Loucy (cell line): ENCODE measurements around the gene ADGRE2.

Experiments used
- EZH2phosphoT487 ChIP-seq: fragments of 200-600 bp; IDR thresholded peaks from 2 replicates; pipeline ENCODE4 v1.6.1; 2018; ENCODE audit warnings: antibody characterized with exemption, mild to moderate bottlenecking, moderate library complexity, borderline replicate concordance
- TF ChIP-seq, protein P1 (sequence below): fragments of 200-600 bp; sonication (generic); conservative IDR thresholded peaks from 2 replicates; pipeline ENCODE4 v1.5.1; 2014; ENCODE audit warnings: mild to moderate bottlenecking, antibody characterized with exemption, low read length

DNA sequence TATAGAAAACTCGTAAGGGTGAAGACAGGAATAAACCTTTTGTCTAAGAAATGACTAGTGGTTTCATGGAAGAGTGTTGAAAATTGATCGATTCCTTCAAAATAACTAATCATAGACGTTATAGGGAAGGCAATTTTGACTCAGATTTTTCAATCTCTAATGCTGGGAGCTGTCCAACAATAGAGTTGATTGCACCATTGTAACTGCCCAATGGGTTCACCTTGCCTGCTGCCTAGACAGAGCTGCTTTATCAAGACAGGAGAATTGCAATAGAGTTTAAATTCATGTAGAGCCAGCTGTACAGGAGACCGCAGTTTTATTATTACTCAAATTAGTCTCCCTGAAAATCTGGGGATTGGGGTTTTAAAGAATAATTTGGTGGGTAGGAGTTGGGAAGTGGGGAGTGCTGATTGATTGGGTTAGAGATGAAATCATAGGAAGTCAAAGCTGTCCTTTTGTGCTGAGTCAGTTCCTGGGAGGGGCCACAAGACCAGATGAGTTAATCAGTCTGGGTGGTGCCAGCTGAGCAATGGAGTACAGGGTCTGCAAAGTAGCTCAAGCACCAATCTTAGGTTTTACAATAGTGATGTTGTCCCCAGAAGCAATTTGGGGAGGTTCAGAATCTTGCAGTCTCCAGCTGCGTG is 16.8 kb upstream of the ADGRE2 start:
- TF ChIP-seq, protein P1, sequence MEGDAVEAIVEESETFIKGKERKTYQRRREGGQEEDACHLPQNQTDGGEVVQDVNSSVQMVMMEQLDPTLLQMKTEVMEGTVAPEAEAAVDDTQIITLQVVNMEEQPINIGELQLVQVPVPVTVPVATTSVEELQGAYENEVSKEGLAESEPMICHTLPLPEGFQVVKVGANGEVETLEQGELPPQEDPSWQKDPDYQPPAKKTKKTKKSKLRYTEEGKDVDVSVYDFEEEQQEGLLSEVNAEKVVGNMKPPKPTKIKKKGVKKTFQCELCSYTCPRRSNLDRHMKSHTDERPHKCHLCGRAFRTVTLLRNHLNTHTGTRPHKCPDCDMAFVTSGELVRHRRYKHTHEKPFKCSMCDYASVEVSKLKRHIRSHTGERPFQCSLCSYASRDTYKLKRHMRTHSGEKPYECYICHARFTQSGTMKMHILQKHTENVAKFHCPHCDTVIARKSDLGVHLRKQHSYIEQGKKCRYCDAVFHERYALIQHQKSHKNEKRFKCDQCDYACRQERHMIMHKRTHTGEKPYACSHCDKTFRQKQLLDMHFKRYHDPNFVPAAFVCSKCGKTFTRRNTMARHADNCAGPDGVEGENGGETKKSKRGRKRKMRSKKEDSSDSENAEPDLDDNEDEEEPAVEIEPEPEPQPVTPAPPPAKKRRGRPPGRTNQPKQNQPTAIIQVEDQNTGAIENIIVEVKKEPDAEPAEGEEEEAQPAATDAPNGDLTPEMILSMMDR: no peak
- no peak for TF ChIP-seq EZH2phosphoT487
